ENCODE results near the gene CCL8.
"Not testable (repeated sequence)": the region's sequence is repeated elsewhere in the genome, so short reads cannot be mapped to it uniquely, and the experiment has no call there.

DNA sequence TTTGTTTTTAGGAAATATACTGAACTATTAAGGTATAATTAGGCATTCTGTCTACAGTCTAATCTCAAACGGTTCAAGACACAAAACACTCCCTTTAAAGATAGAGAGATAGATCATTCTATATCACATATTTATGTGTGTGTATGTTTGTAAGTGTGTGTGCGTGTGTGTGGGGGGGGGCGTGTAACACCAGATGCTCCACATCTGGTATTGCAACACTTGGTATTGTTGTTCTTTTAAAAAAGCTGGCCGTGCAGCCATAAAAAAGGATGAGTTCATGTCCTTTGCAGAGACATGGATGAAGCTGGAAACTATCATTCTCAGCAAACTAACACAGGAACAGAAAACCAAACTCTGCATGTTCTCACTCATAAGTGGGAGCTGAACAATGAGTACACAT, 8.3 kb downstream of the CCL8 start:
- not testable (repeated sequence) for TF ChIP-seq POLR2AphosphoS5 (IDR thresholded peaks at IDR 0.05; ENCODE audit: low read length); RELA (IDR thresholded peaks at IDR 0.05; ENCODE audit: borderline replicate concordance, partially characterized antibody); ZNF274 (IDR thresholded peaks at IDR 0.05; ENCODE audit: insufficient read depth, insufficient read length); CHD1 (IDR thresholded peaks at IDR 0.05; ENCODE audit: low read depth, low read length)
- TF ChIP-seq, protein P1, sequence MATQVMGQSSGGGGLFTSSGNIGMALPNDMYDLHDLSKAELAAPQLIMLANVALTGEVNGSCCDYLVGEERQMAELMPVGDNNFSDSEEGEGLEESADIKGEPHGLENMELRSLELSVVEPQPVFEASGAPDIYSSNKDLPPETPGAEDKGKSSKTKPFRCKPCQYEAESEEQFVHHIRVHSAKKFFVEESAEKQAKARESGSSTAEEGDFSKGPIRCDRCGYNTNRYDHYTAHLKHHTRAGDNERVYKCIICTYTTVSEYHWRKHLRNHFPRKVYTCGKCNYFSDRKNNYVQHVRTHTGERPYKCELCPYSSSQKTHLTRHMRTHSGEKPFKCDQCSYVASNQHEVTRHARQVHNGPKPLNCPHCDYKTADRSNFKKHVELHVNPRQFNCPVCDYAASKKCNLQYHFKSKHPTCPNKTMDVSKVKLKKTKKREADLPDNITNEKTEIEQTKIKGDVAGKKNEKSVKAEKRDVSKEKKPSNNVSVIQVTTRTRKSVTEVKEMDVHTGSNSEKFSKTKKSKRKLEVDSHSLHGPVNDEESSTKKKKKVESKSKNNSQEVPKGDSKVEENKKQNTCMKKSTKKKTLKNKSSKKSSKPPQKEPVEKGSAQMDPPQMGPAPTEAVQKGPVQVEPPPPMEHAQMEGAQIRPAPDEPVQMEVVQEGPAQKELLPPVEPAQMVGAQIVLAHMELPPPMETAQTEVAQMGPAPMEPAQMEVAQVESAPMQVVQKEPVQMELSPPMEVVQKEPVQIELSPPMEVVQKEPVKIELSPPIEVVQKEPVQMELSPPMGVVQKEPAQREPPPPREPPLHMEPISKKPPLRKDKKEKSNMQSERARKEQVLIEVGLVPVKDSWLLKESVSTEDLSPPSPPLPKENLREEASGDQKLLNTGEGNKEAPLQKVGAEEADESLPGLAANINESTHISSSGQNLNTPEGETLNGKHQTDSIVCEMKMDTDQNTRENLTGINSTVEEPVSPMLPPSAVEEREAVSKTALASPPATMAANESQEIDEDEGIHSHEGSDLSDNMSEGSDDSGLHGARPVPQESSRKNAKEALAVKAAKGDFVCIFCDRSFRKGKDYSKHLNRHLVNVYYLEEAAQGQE (IDR thresholded peaks at IDR 0.05; ENCODE audit: low read depth, low read length): not testable (repeated sequence)
- TF ChIP-seq, protein P2, sequence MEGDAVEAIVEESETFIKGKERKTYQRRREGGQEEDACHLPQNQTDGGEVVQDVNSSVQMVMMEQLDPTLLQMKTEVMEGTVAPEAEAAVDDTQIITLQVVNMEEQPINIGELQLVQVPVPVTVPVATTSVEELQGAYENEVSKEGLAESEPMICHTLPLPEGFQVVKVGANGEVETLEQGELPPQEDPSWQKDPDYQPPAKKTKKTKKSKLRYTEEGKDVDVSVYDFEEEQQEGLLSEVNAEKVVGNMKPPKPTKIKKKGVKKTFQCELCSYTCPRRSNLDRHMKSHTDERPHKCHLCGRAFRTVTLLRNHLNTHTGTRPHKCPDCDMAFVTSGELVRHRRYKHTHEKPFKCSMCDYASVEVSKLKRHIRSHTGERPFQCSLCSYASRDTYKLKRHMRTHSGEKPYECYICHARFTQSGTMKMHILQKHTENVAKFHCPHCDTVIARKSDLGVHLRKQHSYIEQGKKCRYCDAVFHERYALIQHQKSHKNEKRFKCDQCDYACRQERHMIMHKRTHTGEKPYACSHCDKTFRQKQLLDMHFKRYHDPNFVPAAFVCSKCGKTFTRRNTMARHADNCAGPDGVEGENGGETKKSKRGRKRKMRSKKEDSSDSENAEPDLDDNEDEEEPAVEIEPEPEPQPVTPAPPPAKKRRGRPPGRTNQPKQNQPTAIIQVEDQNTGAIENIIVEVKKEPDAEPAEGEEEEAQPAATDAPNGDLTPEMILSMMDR (IDR thresholded peaks at IDR 0.05 in 2 of 3, conservative IDR thresholded peaks at IDR 0.05 in 1 of 3; ENCODE audit: control insufficient read depth in 2 of 3, extremely low read depth in 1 of 3, insufficient read depth in 1 of 3, low read depth in 3 of 3, low read length in 3 of 3): not testable (repeated sequence)
